ENCODE results near the gene IFNAR1. TPM values are rescaled to one million over a fixed set of nuclear protein-coding genes. Genes with fewer than 3 reads are reported as not detected.

IFNAR1 gene
- polyA plus RNA-seq, 1 donor from 2014 or later, result 15.5 TPM

GRCh38 chr21:33371366-33371765 is 46.6 kb downstream of the IFNAR1 start:
- Histone ChIP-seq H2AFZ (ENCODE audit: low read depth, low read length) (no peak overlapping the region), H3K27me3 (ENCODE audit: insufficient read depth, low read depth, low read length) (no peaks in the 10 kb centered on the region), H3K79me2 (replicated peaks; ENCODE audit: insufficient read depth, low read length) (no peaks in the 10 kb centered on the region), H3K4me2 (ENCODE audit: low read length) (no peak overlapping the region), H3K27ac (ENCODE audit: low read length) (no peak overlapping the region), H4K20me1 (ENCODE audit: insufficient read depth) (no peaks in the 10 kb centered on the region), H3F3A (ENCODE audit: insufficient read depth, low read length, poor library complexity, severe bottlenecking) (no peaks in the 10 kb centered on the region), H3K9ac (ENCODE audit: low read length) (no peak overlapping the region), H3K4me3 (ENCODE audit: low read length) (no peak overlapping the region), H3K36me3 (ENCODE audit: insufficient read depth, low read length) (no peaks in the 10 kb centered on the region), H3K9me3 (ENCODE audit: low read length) (no peaks in the 10 kb centered on the region), H3K9me2 (ENCODE audit: insufficient read depth, low read length) (no peaks in the 10 kb centered on the region)
- no peak for TF ChIP-seq POLR2AphosphoS5 (IDR thresholded peaks at IDR 0.05)
- TF ChIP-seq, protein P1, sequence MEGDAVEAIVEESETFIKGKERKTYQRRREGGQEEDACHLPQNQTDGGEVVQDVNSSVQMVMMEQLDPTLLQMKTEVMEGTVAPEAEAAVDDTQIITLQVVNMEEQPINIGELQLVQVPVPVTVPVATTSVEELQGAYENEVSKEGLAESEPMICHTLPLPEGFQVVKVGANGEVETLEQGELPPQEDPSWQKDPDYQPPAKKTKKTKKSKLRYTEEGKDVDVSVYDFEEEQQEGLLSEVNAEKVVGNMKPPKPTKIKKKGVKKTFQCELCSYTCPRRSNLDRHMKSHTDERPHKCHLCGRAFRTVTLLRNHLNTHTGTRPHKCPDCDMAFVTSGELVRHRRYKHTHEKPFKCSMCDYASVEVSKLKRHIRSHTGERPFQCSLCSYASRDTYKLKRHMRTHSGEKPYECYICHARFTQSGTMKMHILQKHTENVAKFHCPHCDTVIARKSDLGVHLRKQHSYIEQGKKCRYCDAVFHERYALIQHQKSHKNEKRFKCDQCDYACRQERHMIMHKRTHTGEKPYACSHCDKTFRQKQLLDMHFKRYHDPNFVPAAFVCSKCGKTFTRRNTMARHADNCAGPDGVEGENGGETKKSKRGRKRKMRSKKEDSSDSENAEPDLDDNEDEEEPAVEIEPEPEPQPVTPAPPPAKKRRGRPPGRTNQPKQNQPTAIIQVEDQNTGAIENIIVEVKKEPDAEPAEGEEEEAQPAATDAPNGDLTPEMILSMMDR (IDR thresholded peaks at IDR 0.05; ENCODE audit: poor library complexity, severe bottlenecking), result no peak
- no peak for TF ChIP-seq EP300 (conservative IDR thresholded peaks at IDR 0.05; ENCODE audit: poor library complexity, severe bottlenecking)
- no peak for TF ChIP-seq TAF1 (IDR thresholded peaks at IDR 0.05; ENCODE audit: low read depth)
- no peak for TF ChIP-seq SMC3 (conservative IDR thresholded peaks at IDR 0.05; ENCODE audit: poor library complexity)
- TF ChIP-seq RAD21 (conservative IDR thresholded peaks at IDR 0.05), result no peak
- no peak for TF ChIP-seq MXI1 (conservative IDR thresholded peaks at IDR 0.05; ENCODE audit: poor library complexity, severe bottlenecking)
- TF ChIP-seq REST (IDR thresholded peaks at IDR 0.05; ENCODE audit: borderline replicate concordance), result no peak
- TF ChIP-seq EZH2 (IDR thresholded peaks at IDR 0.05; ENCODE audit: borderline replicate concordance, insufficient read depth, low read length, poor library complexity, severe bottlenecking), result no peak

- Histone ChIP-seq H4K20me1 (ENCODE audit: insufficient read depth) (no peaks in the 10 kb centered on the region), H3K27ac (ENCODE audit: low read length) (no peak overlapping the region), H3K9me3 (ENCODE audit: low read length) (no peaks in the 10 kb centered on the region), H3K4me3 (ENCODE audit: low read length) (no peak overlapping the region), H3K9ac (ENCODE audit: low read length) (no peak overlapping the region), H3K4me2 (ENCODE audit: low read length) (no peak overlapping the region), H3F3A (ENCODE audit: insufficient read depth, low read length, poor library complexity, severe bottlenecking) (no peaks in the 10 kb centered on the region), H3K27me3 (ENCODE audit: insufficient read depth, low read depth, low read length) (no peaks in the 10 kb centered on the region), H3K36me3 (ENCODE audit: insufficient read depth, low read length) (no peaks in the 10 kb centered on the region), H2AFZ (ENCODE audit: low read depth, low read length) (no peak overlapping the region), H3K9me2 (ENCODE audit: insufficient read depth, low read length) (no peaks in the 10 kb centered on the region), H3K79me2 (replicated peaks; ENCODE audit: insufficient read depth, low read length) (no peaks in the 10 kb centered on the region)
- TF ChIP-seq TAF1 (IDR thresholded peaks at IDR 0.05; ENCODE audit: low read depth) (no peak), EZH2 (IDR thresholded peaks at IDR 0.05; ENCODE audit: borderline replicate concordance, insufficient read depth, low read length, poor library complexity, severe bottlenecking) (no peak), POLR2AphosphoS5 (IDR thresholded peaks at IDR 0.05) (no peak), SMC3 (conservative IDR thresholded peaks at IDR 0.05; ENCODE audit: poor library complexity) (no peak), EP300 (conservative IDR thresholded peaks at IDR 0.05; ENCODE audit: poor library complexity, severe bottlenecking) (no peak), MXI1 (conservative IDR thresholded peaks at IDR 0.05; ENCODE audit: poor library complexity, severe bottlenecking) (no peak), REST (IDR thresholded peaks at IDR 0.05; ENCODE audit: borderline replicate concordance) (no peak), RAD21 (conservative IDR thresholded peaks at IDR 0.05) (no peak)
- TF ChIP-seq, protein P1 (IDR thresholded peaks at IDR 0.05; ENCODE audit: poor library complexity, severe bottlenecking), result no peak
Observed at GRCh38 chr21:33372582-33372981, 47.8 kb downstream of the IFNAR1 start.
